GM10248 (cell line): ENCODE results near the gene PSMD14.
A peak's percentile ranks its signal among the peaks of the same experiment; 100 is the strongest.
"Not testable (repeated sequence)": the region's sequence is repeated elsewhere in the genome, so short reads cannot be mapped to it uniquely, and the experiment has no call there.

Source experiments
- CTCF ChIA-PET: fragments of 300-600 bp; sonication (Branson Sonifier 250); formaldehyde crosslinking; extraction: SDS; loops from one replicate; lab custom pipeline; 2021; ENCODE audit warnings: antibody characterized with exemption; lab: Yijun Ruan, JAX
- POLR2A ChIA-PET: fragments of 350-650 bp; sonication (Branson Sonifier 250); formaldehyde crosslinking; extraction: SDS; loops from one replicate; lab custom pipeline; 2020; ENCODE audit warnings: antibody characterized with exemption; lab: Yijun Ruan, JAX
- DNase-seq: peaks from one replicate; pipeline ENCODE4 v3.0.0; 2012; ENCODE audit errors: extremely low spot score
- CTCF ChIP-seq: IDR thresholded peaks from 2 replicates; pipeline ENCODE4 v1.5.1; 2012; ENCODE audit warnings: mild to moderate bottlenecking, low read depth; ENCODE audit errors: extremely low read depth, missing control alignments, control extremely low read depth

Gene PSMD14

GRCh38 chr2:161308178-161308955, at the start of gene PSMD14:
PSMD14 (plus strand) TSS chr2:161308425; CDS start chr2:161318826, 10,401 bp downstream.
- ChIA-PET POLR2A (interaction anchor here (1.0 kb wide), 1 partner anchor 93 kb away, joined by 3 read pairs; no protein-coding TSS in a partner anchor), CTCF (interaction anchor here (0.7 to 1.9 kb wide), 4 partner anchors 11 to 244 kb away, joined by 3 to 4 read pairs (median 3); no protein-coding TSS in a partner anchor)
- TF ChIP-seq CTCF: no peak
- peak; percentile 91 for DNase-seq

GRCh38 chr2:161265874-161266273, 42.4 kb upstream of the PSMD14 start:
- DNase-seq: no peak
- POLR2A ChIA-PET: no interaction called here
- no peak for TF ChIP-seq CTCF
- CTCF ChIA-PET: interaction anchor here (1.6 to 6.1 kb wide), 5 partner anchors 8 to 43 kb away, joined by 3 to 25 read pairs (median 5); no protein-coding TSS in a partner anchor

GRCh38 chr2:161269111-161269510, 39.1 kb upstream of the PSMD14 start:
- no peak for TF ChIP-seq CTCF
- DNase-seq: no peak
- ChIA-PET POLR2A (no interaction called here), CTCF (interaction anchor here (1.0 to 2.8 kb wide), 3 partner anchors 8 to 205 kb away, joined by 3 to 7 read pairs (median 5); no protein-coding TSS in a partner anchor)

- peak; percentile 64 for TF ChIP-seq CTCF
- DNase-seq: peak; percentile 37
- POLR2A ChIA-PET: no interaction called here
- CTCF ChIA-PET: interaction anchor here (0.7 to 4.3 kb wide), 25 partner anchors 8 to 1163 kb away, joined by 3 to 43 read pairs (median 4); partner anchors contain the start of gene PSMD14
These were observed 35.0 kb upstream of the PSMD14 start for GRCh38 chr2:161273038-161273760.

GRCh38 chr2:161278564-161279229, 29.5 kb upstream of the PSMD14 start:
- DNase-seq: peak; percentile 44
- CTCF ChIA-PET: interaction anchor here (1.1 to 1.6 kb wide), 3 partner anchors 56 to 215 kb away, joined by 3 to 4 read pairs (median 3); no protein-coding TSS in a partner anchor
- POLR2A ChIA-PET: not testable (repeated sequence)

GRCh38 chr2:161279230-161279815, 28.9 kb upstream of the PSMD14 start:
- DNase-seq, POLR2A ChIA-PET: not testable (repeated sequence)
- CTCF ChIA-PET: interaction anchor here (1.2 to 1.6 kb wide), 2 partner anchors 56 to 216 kb away, joined by 3 to 4 read pairs; no protein-coding TSS in a partner anchor

- TF ChIP-seq CTCF: peak; percentile 18
- POLR2A ChIA-PET, CTCF ChIA-PET, DNase-seq: not testable (repeated sequence)
These were observed 27.3 kb upstream of the PSMD14 start for GRCh38 chr2:161280906-161281323.

- CTCF ChIA-PET: interaction anchor here (1.1 to 2.0 kb wide), 3 partner anchors 8 to 72 kb away, joined by 3 to 5 read pairs (median 3); no protein-coding TSS in a partner anchor
- POLR2A ChIA-PET, DNase-seq: not testable (repeated sequence)
These were observed 26.5 kb upstream of the PSMD14 start for GRCh38 chr2:161281615-161282310.

GRCh38 chr2:161282311-161282644, 25.9 kb upstream of the PSMD14 start:
- CTCF ChIA-PET: interaction anchor here (1.1 to 2.0 kb wide), 3 partner anchors 8 to 71 kb away, joined by 3 to 5 read pairs (median 3); no protein-coding TSS in a partner anchor
- DNase-seq, POLR2A ChIA-PET: not testable (repeated sequence)
